GM11168 (cell line): ENCODE results near the gene PPY.
"Not testable (repeated sequence)": the region's sequence is repeated elsewhere in the genome, so short reads cannot be mapped to it uniquely, and the experiment has no call there.

Experiments used
- in situ Hi-C: fragments of 300-500 bp; cut with MboI; formaldehyde crosslinking; loops from one replicate; pipeline ENCODE4 v1.12.0; 2022; ENCODE audit warnings: low sequenced_read_pairs; ENCODE audit not compliant: unreplicated experiment

PPY gene, protein sequence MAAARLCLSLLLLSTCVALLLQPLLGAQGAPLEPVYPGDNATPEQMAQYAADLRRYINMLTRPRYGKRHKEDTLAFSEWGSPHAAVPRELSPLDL

DNA sequence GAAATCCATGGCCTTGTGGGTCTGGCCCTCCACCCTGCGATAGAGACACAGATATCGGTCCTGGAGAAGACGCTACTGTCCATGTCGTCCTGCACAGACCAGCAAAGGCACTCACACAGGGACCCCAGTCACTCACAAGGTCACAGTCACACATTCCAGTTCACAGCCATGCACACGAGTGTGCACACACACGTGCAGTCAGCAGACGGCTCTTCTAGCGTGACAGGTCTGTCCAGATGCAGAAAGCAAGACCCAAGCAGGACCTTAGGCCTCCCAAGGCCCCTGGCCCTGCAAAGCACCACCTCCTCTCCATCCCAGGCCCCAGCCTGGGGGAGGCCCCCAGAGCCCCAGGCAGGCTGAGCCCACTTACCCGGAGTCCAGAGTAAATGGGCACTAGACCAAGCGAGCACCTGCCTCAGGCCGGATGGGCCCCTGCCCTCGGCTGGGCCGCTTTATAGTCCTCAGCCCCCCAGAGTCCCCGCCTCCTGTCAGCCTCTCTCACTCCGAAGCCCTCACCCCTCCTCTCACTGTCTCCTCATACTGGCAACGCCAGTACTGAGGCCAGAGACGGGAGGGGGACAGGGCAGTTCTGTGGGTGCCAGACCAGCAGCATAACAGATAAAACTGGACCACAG, at the start of gene PPY:
PPY (minus strand) TSS at position 426 of the 635 bp plus-strand sequence. CDS start 822 bp downstream, outside the sequence.
- in situ Hi-C loops = loop anchor here (10.0 kb wide), 1 partner anchor 53 kb away; no protein-coding TSS in a partner anchor

DNA sequence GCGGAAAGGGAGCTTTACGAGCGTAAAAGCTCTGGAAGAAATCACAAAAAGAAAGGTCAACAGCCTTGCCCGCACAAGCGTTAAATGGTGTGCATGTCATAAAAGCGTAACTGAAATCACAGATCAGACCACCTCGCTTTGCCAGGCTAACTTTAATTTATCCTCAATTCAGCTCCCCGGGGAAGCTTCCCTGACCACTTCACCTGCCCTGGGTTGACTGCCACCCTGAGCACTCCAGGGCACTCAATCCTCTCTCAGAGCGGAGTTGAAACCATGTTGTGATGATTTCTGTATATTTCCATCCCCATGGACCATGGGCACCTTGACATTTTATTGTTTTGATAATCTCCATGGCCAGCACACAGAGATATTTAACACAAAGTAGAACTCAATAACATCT, 46.0 kb upstream of the PPY start:
- in situ Hi-C loops = no loop called here

DNA sequence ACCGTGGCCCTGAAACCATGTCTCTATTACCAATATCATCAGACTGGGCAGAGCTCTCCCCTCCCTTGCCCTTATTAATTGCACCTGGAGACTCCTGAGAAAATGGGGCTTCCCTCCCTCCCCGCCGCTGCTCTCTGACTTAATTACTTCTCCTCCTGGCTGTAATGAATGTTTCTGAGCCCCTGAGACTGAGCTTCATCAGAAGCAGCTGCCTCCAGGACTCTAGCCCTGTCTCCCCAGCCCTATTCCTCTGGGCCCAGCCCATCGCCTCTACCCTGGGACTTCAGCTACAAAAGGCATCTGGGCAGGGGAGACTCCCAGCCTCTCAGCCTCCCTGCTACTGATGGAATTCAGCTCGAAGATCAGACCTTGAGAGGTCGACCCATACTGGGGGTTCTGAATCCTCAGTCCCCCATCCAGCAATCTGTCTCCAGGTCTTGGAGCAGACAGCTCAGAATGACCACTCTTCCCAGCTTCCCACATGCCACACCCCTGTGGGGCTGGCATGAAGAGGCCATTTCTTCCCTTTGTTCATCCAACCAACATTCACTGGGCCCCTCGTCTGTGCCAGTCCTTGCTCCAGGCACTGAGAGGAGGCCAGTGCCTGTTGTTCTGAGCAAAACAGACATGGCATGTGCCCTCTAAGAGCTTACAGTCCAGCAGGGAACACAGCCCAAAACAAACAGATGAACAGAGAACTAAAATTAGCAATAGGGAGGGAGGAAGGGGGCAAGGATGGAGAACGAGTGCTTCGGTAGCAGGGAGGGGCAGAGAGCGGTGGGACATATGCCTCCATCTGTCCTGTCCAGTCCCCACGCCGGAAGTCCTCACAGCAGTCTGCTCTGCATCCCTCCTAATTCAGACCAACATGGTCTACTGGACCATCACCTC, 45.1 kb upstream of the PPY start:
- in situ Hi-C loops = no loop called here

DNA sequence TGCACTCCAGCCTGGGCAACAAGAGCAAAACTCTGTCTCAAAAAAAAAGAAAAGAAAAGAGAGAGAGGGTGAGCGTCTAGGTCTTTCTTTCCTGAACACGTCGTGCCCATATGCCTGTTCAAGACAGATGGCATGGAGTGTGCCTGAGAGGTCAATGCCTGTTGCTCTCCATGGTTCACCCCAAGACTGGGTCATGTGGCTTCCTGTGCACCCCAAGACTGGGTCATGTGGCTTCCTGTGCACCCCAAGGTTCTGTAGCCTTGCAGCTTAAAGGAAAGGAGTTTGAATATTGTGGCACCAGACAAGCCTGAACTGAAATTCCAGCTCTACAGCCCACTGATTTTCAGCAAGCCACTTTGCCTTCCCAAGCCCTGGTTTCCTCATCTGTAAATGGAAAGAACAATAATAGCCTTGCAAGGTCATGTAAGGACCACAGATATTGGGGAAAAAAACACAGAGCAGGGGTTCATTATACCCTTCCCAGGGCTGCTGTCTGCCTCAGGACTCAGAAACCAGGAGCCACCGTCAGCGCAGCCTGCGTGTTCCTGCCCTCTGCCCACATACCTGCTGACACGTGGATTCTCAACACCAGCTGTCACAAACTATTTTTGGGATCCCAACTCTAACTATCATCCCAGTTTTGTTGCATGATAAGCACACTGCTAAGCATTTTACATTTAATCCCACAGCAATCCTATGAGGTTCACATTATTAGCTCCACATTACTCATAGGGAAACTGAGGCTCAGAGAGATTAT, 44.1 kb upstream of the PPY start:
- in situ Hi-C loops = no loop called here

DNA sequence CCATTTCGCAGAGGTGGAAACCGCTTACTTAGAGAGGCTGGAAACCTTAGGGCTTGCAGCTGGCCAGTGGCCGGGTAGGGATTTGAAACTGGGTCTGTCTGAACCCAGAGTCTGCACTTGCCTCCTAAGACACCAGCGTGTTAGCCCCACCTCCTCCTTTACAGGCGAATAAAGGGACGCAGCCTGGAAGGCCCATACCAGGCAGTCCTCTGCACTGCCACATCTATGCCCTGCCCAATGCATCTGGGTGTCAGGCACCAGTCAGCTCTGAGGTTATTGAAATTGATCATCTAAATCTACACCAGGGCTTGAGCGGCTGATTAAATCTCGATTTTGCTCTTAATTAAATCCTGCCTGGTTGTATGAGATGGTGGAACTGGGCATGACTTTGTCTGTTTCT, 42.2 kb upstream of the PPY start:
- in situ Hi-C loops = no loop called here

DNA sequence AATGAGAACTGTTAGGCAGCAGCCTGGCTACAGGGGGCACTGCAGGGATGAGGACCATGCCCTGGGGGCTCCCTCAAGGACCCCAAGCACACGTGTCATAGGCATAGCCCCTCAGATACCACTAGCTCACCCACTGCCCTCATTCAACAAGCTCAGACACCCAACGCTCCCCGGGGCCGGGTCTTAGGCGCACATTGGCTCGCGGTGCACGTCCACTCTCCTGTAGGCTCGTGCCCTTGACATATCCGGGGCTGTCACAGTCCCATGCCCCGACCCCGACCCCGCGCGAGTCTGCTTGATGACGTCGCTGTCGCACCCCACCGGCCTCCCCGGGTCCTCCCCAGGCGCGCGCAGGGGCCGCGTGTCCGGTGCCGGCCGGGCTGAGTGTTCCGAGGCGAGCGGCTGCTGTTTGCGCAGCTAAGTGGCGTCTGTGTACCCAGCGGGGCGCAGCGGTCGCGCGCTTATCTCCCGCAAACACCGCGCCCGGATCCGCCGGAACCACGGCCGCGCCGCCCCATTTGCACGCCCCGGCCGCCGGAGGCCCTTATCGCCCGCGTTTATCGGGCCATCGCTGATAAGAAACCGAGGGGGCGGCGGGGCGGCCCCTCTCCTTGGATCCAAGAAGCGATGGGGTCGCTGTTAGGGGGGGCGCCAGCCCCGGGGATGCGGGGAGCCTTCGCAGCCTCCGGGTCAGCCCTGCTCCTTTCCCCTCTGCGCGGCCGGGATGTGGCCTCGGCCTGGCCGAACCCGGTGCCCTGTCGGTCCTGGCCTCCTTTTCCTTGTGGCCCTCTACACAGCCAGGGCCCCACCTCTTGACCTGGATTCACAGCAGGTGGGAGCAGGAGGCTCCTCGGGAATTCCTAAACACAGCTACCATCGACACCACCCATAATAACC, 41.5 kb upstream of the PPY start:
- in situ Hi-C loops = no loop called here

DNA sequence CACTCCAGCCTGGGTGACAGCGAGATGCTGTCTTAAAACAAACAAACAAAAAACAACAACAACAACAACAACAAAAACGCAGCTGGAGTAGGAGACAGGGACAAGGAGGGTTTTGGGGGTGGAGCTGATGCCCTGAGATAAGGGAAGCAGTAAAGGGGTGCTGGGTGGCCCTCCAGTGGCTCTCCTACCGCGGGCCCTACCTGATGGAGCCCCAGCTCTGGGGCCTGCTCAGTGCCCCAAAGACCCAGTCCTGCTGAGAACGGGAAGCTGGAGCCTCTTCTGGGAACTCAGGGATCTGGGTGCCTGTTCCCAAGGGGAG, 40.9 kb upstream of the PPY start:
- in situ Hi-C loops = no loop called here

DNA sequence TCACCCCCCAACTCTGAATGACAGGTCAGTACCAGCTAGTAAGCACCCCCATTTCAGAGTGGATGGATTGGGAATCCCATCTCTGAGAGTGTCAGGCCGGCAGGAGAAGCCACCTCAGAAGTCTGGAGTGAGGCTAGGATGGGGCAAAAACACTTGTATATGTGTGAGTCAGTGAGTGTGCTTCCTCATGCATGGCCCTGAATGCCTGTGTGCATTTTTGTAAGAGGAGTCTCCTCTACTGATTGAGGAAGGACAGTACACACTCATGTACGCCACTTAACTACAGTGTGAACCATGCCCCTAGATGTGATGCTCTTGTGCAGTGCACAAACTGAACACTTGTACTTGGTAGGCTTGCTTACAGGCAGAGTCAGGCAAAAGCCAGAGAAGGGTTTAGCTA, 39.9 kb upstream of the PPY start:
- in situ Hi-C loops = no loop called here

DNA sequence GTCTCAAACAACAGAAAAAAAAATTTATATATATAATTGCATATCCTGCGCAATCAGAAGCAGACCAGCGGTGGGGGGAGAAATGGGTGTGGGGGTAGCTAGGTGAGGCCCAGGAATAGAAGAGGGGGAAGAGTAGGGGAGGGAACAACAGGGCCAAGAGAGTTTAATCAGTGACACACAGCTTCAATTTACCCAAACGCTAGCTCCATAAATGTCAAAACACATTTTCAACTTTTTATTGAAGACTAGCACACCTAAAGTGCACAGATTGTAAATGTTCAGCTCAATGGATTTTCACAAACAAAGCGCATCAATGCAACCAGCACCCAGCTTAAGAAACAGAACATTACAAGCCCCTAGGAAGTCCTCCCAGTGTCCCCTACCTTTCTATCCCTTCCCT, 37.4 kb upstream of the PPY start:
- in situ Hi-C loops = no loop called here

DNA sequence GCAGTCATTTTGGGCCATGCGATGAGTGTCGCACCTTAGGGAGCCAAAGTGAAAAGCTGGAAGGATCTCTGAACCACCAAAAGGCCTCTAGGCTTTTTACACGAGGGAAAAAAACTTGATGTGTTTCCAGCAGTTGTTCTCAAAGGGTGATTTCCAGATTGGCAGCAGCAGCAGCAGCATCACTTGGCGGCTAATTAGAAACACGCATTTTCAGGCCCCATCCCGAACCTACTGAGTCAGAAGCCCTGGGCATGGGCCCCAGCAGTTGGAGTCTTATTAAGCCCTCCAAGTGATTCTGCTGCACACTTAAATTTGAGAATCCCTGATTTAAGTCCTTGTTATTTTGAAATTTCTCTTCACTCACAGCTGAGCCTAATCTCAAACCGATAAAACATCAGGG, 36.7 kb upstream of the PPY start:
- in situ Hi-C loops = no loop called here

DNA sequence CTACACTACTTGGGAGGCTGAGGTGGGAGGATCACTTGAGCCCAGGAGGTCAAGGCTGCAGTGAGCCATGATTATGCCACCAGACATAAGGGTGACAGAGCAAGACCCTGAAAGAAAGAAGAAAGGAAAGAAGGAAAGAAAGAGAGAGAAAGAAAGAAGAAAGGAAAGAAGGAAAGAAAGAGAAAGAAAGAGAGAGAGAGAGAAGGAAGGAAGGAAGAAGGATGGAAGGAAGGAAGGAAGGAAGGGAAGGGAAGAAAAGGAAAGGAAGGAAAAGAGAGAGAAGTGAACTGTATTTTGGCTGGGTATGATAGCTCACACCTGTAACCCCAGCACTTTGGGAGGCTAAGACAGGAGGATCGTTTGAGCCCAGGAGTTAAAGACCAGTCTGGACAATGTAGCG, 35.8 kb upstream of the PPY start:
- in situ Hi-C loops = no loop called here

DNA sequence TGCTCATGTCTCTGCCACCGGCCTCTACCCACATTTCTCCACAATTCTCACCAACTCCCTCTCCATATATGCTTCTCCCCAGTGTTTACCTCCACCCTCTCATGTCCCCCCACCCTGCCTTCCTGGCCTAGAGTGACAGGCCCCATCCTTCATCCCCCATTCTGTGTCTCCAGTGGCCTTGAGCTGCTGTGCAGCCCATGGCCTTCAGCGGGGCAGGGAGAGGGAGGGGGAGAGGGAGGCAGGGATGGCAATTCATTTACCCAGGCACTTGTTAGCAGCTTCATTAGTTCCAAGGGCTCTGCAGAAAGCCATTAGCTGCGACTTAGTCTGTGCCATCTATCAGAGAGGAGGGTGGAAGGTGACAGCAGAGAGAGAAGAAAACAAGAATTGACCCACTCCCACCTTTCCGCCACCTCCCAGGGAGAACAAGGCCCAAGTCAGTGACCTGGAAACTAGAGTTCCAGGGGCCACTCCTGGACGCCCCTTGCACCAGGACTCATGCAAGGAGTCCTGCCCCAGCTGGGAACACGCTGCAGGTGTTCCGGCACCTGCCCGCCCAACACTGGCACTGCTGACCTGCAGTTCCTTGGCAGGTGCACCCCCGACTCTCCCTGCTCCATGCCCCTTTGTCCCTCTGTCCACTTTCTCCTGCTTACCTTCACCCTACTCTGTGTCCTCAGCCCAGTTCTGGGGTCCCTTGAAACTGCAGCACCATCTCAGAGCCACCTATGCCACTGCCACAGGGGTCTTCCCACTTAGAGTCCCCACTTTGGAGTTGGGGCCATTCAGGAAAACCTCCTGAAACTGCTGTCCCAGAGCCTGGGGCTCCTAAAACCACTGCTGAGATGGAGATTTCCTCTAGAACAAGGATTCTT, 34.9 kb upstream of the PPY start:
- in situ Hi-C loops = no loop called here

DNA sequence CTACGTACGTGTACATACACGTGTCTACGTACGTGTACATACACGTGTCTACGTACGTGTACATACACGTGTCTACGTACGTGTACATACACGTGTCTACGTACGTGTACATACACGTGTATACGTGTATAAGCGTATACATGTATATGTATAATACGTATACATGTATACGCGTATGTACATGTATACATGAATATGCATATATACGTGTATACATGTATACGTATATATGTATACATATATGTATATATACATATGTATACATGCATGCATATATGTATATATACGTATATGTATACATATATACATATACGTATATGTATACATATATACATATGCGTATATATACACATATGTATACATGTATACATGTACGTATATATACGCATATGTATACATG, 33.6 kb upstream of the PPY start:
- in situ Hi-C loops = no loop called here

DNA sequence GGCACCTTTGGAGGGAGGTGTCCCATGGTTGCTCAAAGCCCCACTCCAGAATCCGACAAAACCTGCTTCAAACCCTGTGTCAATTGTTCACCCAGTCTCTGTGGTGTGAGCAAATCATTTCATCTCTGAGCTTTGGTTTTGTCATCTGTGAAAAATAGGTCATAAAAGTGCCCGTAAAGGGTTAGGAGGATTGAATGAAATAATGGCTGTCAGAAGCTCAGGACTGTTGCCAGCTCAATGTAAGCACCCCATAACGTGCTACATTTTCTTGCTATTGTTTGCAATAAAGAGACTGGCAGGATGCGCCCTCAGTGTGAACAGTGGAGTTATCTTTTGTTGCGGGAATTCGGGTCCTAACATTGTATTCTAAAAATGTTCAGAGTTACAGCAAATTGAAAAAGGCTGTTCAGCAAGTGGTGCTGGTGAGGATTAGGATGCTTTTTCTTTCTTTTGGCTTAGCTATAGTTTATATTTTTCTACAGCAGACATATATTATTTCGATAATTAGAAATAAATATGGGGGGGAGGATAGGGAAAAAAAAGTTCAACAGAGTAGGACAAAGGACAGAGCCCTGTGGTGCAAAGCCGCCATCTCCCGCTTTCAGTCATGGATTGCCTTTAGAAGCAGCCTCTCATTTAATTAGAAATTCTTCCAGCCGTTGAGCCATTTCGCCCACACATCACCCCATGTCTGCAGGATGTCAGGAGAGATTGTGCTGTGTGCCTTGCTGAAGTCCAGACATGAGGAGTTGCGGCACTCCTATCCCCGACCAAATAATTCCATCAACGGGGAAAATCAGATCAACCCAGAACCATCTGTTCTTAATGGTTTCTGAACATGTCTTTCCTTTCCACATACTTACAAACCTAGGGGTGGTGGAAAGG, 32.3 kb upstream of the PPY start:
- in situ Hi-C loops = no loop called here

DNA sequence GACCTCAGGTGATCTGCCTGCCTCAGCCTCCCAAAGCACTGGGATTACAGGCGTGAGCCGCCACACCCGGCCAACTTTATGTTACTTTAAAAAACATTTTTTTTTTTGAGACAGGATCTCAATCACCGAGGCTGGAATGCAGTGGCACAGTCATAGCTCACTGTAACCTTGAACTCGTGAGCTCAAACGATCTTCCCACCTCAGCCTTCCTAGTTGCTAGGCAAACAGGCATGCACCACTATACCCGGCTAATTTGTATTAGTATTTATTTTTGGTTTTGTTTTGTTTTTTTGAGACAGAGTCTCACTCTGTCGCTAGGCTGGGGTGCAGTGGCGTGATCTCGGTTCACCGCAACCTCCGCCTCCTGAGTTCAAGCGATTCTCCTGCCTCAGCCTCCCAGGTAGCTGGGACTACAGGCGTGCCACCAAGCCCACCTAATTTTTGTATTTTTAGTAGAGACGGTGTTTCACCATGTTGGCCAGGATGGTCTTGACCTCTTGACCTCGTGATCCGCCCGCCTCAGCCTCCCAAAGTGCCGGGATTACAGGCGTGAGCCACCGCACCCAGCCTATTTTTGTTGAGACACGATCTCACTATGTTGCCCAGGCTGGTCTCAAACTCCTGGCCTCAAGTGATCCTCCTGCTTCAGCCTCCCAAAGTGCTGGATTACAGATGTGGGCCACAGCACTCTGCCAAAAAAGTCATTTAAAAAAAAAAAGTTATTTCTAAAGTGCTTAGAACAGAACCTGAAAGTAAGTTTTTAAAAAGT, 30.4 kb upstream of the PPY start:
- in situ Hi-C loops = not testable (repeated sequence)

DNA sequence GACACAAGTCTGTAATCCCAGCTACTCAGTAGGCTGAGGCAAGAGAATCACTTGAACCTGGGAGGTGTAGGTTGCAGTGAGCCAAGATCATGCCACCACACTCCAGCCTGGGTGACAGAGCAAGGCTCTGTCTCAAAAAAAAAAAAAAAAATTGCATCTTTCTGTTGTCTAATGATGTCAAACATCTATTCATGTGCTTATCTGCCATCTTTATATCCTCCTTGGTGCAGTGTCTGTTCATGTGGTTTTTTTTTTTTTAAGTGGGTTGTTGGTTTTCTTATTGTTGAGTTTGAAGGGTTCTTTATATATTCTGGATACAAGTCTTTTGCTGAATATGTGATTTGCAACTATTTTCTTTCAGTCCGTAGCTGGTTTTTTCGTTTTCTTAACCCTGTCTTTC, 29.2 kb upstream of the PPY start:
- in situ Hi-C loops = not testable (repeated sequence)

DNA sequence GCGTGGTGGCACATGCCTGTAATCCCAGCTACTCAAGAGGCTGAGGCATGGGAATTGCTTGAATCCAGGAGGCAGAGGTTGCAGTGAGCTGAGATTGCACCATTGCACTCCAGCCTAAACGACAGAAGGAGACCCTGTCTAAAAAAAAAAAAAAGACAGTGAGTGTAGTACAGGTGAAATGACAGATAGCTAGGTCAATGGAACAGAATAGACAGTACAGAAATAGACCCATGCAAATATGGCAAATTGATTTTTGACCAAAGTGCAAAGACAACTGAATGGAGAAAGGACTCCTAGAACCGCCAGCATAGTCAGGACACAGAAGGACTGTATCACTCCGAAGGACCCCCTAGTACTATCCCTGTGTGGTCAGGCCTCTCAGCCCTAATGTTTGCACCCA, 28.1 kb upstream of the PPY start:
- in situ Hi-C loops = no loop called here
